H54 (cell line): ENCODE results near the gene DPEP1.

Experiments
- DNase-seq: peaks from one replicate; pipeline ENCODE4 v3.0.0; 2011; ENCODE audit warnings: low spot score, mixed read lengths; ENCODE audit not compliant: insufficient read length
- FAIRE-seq: peaks from 3 replicates; lab custom pipeline; 2011; peaks lifted over from hg19 to GRCh38; lab: Jason Lieb, UNC
- POLR2A ChIP-seq: IDR thresholded peaks from 2 replicates; pipeline ENCODE4 v1.6.1; 2011; ENCODE audit warnings: low read depth, mild to moderate bottlenecking, low read length

The DPEP1 gene

DNA sequence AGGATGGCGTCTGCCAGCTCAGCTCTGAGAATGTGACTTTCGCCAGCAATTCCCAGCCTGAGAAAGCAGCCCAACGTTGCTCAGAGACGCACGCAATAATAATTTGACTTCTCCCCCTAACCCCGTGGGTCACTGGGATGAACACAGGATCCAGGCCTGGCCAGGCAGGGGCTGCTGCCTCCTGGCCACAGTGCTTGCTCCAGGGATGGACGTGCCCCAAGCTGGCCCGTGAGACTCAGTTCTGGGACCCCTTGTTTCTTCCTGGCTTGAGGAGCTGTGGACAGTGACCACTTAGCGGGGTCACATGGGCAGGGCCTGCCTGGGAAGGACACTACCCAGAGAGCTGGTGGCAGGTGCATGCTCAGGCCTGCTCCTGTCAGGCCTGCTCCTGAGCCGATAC lies 13.5 kb upstream of the DPEP1 start:
- FAIRE-seq (no peak), DNase-seq (no peak)
- TF ChIP-seq POLR2A, result no peak

DNA sequence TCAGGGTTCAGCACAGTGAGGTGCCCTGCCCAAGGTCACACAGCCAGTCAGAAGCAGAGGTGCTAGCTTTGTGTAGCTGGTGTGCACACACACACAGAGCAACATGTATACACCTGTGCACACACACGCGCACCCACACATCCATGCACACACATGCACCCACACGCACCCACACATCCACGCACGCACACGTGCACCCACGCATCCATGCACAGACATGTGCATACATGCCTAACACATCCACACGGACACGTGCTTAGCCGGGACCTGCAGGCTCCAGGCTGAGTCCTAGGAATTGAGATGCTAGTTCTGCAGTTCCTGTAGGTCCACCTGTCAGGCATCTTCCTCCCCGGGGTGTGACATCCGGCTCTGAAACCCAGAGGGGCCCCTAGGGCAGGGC lies 13.0 kb upstream of the DPEP1 start:
- no peak for FAIRE-seq
- TF ChIP-seq POLR2A, result no peak
- DNase-seq, result no peak

DNA sequence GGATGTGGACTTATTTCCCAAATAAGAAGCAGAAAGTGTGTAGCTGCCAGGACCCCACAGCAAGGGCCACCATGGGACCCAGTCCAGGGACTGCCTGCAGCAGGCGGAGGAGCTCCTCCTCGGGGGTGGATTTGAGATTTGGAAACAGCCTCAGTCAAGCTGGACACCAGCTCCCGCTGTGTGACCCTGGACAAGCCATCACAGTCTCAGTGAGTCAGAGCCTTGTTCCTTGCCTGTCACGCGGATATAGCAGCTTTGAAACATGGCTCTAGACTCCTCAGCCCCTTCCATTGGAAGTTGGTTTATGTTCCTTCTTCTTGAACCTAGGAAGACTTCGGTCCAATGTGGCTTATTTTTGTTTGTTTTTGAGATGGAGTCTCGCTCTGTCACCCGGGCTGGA lies 12.5 kb upstream of the DPEP1 start:
- FAIRE-seq (no peak), DNase-seq (no peak)
- no peak for TF ChIP-seq POLR2A

DNA sequence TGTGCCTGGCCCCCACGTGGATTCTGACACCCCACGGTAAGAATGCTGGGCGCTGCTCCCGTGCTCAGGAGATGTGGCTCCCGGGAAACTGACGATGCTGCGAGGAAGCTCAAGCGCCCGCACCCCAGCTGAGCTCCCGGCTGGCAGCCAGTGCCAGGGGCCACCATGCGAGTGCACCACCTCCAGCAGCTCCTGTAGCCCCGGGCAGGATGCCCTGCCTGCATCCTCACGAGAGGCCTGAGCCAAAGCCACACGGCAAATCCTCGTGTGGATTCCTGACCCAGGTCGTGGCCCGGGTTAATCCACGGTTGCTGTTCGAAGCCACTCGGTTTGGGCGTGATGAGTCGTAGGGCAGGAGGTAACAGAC lies 11.6 kb upstream of the DPEP1 start:
- FAIRE-seq, result no peak
- no peak for DNase-seq
- TF ChIP-seq POLR2A, result no peak

DNA sequence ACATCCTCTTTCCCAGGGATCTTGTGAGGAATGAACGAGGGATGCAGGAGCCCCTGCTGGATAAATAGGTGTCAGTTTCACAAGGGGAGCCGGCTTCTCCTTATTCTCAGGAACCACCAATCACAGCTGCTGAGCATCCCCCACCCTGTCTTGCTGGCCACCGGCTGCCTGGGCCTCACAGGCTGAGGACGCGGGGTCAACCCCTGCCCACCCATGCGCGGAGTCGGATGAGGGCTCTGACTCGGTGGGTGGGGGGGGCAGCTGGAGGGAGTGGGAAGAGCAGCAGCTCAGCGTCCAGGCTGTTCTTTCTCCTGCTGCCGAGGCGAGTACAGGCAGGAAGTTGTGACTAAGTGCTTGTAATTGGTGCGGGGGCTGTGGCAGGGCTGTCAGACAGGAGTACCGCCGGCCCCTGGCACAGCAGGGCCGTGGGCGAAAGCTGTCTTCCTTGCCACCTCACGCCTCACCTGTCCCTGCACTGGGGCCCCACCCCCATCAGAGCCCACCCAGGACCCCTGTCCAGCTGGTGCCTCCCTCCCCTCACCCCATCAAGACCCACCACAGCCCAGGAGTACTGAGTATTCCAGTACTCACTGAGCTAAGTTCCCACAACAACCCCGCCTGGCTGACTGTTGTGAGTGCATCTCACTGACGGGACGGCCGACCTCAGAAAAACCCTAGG lies 11.0 kb upstream of the DPEP1 start:
- no peak for FAIRE-seq
- peak; percentile 93 for DNase-seq
- no peak for TF ChIP-seq POLR2A

DNA sequence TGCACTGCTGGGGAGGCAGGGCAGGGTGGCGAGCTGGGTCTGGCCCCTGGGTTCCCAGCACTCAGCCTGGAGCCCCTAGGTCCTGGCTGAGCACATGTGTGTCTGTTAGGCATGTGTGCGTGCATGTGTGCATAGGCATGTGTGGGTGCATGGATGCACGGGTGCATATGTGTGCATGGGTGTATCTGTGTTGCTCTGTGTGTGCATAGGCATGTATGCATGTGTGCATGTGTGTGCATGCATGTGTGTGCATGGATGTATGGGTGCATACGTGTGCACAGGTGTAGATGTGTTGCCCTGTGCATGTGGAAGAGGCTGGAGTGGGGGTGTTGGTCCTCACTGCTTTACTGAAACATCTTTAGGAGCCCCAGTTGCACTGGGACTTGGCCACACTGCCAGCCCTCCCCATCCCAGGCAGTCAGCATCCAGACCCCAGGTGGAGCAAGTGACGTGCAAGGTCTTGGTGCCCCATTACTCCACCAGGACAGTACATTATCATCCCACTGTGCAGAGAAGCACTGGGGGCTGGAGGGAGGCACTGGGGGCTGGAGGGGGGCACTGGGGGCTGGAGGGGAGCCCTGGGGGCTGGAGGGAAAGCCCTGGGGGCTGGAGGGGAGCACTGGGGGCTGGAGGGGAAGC lies 10.4 kb upstream of the DPEP1 start:
- FAIRE-seq, result no peak
- no peak for DNase-seq
- TF ChIP-seq POLR2A, result no peak

DNA sequence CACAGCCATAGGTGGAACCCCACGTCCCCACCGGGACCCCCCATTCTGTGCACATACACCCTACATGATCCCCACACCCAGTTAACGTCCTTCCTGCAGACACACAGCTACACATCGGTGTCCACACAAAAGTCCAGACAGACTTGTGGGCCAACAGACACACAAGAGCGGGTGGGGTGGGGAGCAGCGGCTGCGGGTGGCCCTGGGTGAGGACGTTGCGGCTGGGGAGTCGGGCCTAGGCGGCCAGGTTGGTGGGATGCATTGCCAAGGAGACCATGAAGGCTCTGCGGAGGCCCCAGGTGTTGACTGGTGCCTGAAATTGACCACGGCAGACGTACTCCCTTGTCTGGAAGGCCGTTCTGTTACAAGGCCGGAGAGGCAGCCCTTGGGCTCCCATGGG lies 8.7 kb upstream of the DPEP1 start:
- no peak for TF ChIP-seq POLR2A
- DNase-seq, result no peak

DNA sequence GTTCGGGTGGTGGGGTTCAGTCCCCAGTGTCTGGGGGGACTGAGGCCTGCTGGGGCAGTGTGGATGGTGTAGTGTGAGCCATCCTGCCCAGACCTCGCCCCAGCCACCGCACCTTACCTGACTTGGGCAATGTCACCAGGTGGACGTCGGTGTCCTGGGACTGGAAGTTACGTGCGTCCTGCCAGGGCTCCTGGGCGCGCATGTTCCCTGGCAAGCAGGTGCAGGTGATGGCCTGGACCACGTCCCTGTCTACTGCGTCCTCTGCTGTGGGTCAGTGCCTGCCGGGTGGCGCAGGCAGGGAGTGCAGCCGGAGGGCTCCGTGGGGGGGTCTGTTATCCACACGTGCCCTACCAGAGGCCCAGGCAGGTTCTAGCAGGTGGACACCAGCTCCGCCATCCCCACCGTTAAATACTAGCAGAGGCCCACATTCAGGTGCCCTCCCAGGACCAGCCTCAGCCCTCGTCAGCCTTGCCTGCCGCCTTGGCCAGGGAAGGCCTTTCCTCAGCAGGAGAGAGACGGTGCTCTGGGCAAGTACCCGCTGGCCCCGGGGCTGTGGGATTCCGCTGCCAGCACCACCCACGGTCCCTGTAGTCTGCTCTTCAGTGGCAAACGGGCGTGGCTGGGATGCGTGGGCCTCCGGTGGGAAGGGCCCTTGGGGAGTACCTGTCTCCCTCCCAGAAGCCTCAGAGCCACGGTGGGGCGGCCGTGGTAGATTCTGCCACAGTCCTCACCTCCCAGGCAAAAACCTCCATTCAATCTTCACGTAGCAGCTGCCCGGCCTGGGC lies 8.1 kb upstream of the DPEP1 start:
- TF ChIP-seq POLR2A, result no peak
- FAIRE-seq, result no peak
- no peak for DNase-seq

More for the DNA sequence above, 8.7 kb upstream of the DPEP1 start:
- no peak for FAIRE-seq

DNA sequence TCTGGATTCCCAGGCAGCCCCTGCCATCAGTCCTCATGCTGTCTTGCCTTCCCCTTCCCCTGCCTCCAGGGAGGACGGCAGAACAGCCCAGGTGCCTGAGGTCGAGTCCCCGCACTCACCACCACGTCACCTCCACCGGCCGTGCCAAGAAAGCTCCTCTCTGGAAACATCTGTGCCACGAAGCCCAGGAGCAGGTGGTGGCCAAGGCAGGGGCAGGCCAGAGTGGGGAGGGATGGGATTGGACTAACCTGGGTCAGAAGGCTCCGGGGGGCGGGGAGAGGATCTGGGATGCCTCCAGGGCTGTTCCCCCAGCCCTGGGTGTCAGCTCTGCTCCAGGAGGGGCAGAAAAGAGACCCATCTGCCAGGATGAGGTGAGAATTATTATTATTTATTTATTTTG lies 7.4 kb upstream of the DPEP1 start:
- no peak for FAIRE-seq
- DNase-seq, result no peak
- no peak for TF ChIP-seq POLR2A

DNA sequence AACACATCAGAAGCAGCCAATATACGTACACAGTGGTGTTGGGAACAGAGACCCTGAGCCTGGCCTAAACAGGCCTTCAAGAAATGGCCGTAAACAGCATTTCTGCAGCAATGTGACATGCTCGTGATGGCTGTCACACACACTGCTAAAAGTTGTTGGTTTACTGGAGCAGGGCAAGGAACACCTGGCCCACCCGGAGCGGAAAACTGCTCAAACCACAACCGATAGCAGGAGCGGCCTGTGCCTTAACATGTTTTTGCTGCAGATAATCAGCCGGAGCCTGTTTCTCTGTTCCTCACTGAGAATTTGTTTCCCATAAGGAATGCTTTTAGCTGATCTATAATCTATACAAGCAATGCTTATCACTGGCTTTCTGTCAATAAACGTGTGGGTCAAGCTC lies 6.0 kb upstream of the DPEP1 start:
- no peak for FAIRE-seq
- TF ChIP-seq POLR2A, result no peak
- no peak for DNase-seq

DNA sequence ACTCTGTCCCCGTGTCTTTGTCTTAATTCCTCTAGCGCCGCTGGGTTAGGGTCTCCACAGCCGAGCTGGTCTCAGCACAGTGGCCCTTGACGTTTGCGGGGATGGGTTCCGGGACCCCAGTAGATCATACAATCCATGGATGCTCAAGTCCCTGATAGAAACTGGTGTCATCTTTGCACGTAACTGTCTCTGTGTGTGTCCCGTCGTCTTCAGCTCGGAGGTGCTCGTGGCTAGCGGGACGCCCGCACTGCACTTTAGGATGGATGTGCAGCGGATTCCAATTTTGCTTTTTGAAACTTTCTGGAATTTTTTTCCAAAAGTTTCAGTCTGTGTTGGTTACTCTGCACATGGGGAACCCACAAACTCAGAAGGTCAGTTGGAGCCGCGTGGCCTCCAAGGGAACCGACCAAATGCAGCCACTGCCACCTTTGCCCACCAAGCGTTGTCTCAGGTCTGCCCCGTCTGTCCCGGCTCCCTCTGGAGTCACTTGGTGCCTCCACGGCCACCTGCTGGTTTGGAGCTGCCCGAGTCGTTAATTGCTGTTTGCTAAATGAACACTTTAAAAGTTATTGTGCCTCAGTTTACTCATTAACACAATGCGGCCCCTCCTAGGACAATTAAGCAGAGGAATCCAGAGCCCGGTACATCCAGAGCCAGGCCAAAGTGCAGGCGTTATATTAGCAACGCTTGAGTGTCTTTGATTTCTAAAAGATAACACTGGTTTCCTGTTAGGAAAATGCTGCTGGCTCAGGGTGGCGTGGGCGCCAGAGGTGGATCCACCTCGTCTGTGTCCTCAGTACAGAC lies 5.3 kb upstream of the DPEP1 start:
- no peak for TF ChIP-seq POLR2A
- no peak for DNase-seq
- FAIRE-seq, result no peak

DNA sequence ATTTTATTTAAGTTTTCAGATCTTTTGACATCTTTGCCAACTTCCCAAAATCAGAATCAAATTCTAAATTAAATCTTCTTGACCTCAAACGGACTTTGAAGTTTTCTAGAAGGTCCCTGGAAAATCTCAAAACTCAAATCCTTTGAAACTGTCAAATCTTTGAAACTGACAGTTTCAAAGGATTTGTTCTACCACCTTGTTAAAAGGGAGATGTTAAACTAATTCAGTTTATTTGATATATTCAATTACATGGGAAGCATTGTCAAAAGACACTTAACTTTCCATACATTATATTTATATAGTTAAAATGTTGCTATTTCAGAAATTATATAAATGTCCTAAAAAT lies 3.4 kb upstream of the DPEP1 start:
- FAIRE-seq (no peak), DNase-seq (no peak)
- no peak for TF ChIP-seq POLR2A

DNA sequence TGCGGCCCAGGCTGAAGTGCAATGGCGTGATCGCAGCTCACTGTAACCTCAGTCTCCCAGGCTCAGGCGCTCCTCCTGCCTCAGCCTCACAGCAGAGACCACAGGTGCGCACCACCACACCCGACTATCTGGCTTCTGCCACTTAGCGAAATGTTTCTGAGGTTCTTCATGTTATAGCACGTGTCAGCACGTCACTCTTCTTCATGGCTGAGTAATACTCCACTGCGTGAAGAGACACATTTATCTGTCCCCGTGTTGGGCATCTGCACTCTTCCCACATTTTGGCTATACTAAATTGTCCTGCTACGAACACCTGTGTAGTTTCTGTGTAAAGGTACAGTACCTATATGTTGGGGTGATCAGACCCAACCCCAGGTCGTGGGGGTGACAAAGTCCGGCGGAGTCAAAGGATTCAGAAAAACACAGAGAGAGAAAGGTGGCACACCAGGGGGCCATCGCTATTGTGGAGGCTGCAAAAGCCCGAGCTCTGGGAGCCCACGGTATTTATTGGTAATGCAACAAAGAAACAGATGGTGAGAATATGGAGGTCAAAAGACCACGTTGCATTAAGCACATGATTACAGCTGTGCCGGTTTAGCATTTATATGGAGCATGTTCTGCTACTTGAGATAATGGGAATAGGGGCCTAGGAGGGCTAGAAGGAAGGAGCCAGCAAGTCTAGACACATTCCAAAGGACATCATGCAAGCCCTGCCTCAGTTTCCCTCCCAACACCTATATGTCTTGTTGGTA lies 851 bp upstream of the DPEP1 start:
- no peak for TF ChIP-seq POLR2A
- DNase-seq (no peak), FAIRE-seq (no peak)
